H1 (cell line): Measurements from ENCODE around the gene FOXO1. TPM values are rescaled to one million over a fixed set of nuclear protein-coding genes. Genes with fewer than 3 reads are reported as not detected.
A peak's percentile ranks its signal among the peaks of the same experiment; 100 is the strongest.

ENCODE experiments used
- CTCF ChIA-PET: fragments of 300-600 bp; sonication (Branson Sonifier 250); formaldehyde crosslinking; loops from one replicate; lab custom pipeline; 2021; ENCODE audit not compliant: partially characterized antibody; lab: Charles Lee
- POLR2A ChIA-PET: fragments of 300-600 bp; sonication (Branson Sonifier 250); formaldehyde crosslinking; loops from one replicate; lab custom pipeline; 2021; ENCODE audit warnings: inconsistent platforms; ENCODE audit not compliant: partially characterized antibody; lab: Charles Lee
- DNase-seq, 2 experiments: peaks; one replicate each; pipeline versions ENCODE4 v3.0.0 to v3.0.0-alpha.2; 2010 to 2022; ENCODE audit warnings: low spot score in 2 of 2, low read depth in 1 of 2, mixed read lengths in 1 of 2
- FAIRE-seq: peaks from 2 replicates; lab custom pipeline; 2011; peaks lifted over from hg19 to GRCh38; lab: Jason Lieb, UNC
- H2AFZ ChIP-seq: 2 replicates; pipeline ENCODE4 v1.8.1; 2012; ENCODE audit warnings: low read length, inconsistent platforms
- H2AK5ac ChIP-seq: 2 replicates; pipeline ENCODE4 v1.6.1; 2013; ENCODE audit warnings: low read depth, low read length
- H2BK120ac ChIP-seq: replicated peaks from 2 replicates; pipeline ENCODE3; 2013; ENCODE audit warnings: low read depth, low read length, inconsistent platforms
- H2BK12ac ChIP-seq: 2 replicates; pipeline ENCODE4 v1.6.1; 2013; ENCODE audit warnings: low read depth, low read length
- H2BK15ac ChIP-seq: 2 replicates; pipeline ENCODE4 v1.6.1; 2013; ENCODE audit warnings: low read length
- H2BK20ac ChIP-seq: 2 replicates; pipeline ENCODE4 v1.6.1; 2013; ENCODE audit warnings: low read length
- H2BK5ac ChIP-seq: 2 replicates; pipeline ENCODE4 v1.6.1; 2013; ENCODE audit warnings: low read depth, low read length
- H3K14ac ChIP-seq: 2 replicates; pipeline ENCODE4 v1.6.1; 2013; ENCODE audit warnings: inconsistent platforms; ENCODE audit not compliant: insufficient read length
- H3K18ac ChIP-seq: 2 replicates; pipeline ENCODE4 v1.6.1; 2013; ENCODE audit warnings: low read length; ENCODE audit errors: extremely low read depth
- H3K23ac ChIP-seq: 2 replicates; pipeline ENCODE4 v1.6.1; 2013; ENCODE audit warnings: inconsistent platforms; ENCODE audit not compliant: insufficient read length
- H3K23me2 ChIP-seq: 2 replicates; pipeline ENCODE4 v1.6.1; 2013; ENCODE audit warnings: low read depth, low read length
- H3K27ac ChIP-seq: 2 replicates; pipeline ENCODE4 v1.6.1; 2011; ENCODE audit warnings: low read depth, low read length, inconsistent platforms
- H3K27me3 ChIP-seq, 4 experiments: replicated peaks in 1 of 4; 1 replicate in 1 of 4; 2 replicates in 3 of 4; pipeline versions ENCODE4 v1.6.1 to v1.8.1; 2011 to 2013; ENCODE audit warnings: low read length in 3 of 4, mild to moderate bottlenecking in 3 of 4, inconsistent platforms in 2 of 4, mixed read lengths in 2 of 4, moderate library complexity in 1 of 4; ENCODE audit not compliant: control insufficient read depth in 3 of 4, insufficient read depth in 3 of 4; ENCODE audit errors: extremely low read depth in 1 of 4
- H3K36me3 ChIP-seq, 4 experiments: 2 replicates each; pipeline versions ENCODE4 v1.6.1 to v1.8.1; 2011 to 2013; ENCODE audit warnings: mild to moderate bottlenecking in 4 of 4, low read length in 3 of 4, moderate library complexity in 2 of 4, control low read depth in 1 of 4, inconsistent platforms in 1 of 4; ENCODE audit not compliant: insufficient read depth in 4 of 4, control insufficient read depth in 2 of 4
- H3K4ac ChIP-seq: replicated peaks from 2 replicates; pipeline ENCODE3; 2013; ENCODE audit warnings: low read length, low read depth, mixed read lengths, inconsistent platforms; ENCODE audit not compliant: insufficient read length
- H3K4me1 ChIP-seq, 4 experiments: replicated peaks in 1 of 4; 1 replicate in 1 of 4; 2 replicates in 3 of 4; pipeline versions ENCODE4 v1.6.1 to v1.8.1; 2011 to 2013; ENCODE audit warnings: low read length in 3 of 4, inconsistent platforms in 2 of 4, mixed read lengths in 1 of 4; ENCODE audit not compliant: insufficient read depth in 4 of 4, control insufficient read depth in 3 of 4
- H3K4me2 ChIP-seq, 2 experiments: 2 replicates each; pipeline versions ENCODE4 v1.6.1 to v1.8.1; 2011 to 2013; ENCODE audit warnings: low read depth in 2 of 2, low read length in 2 of 2, control low read depth in 1 of 2, inconsistent platforms in 1 of 2, mild to moderate bottlenecking in 1 of 2; ENCODE audit not compliant: insufficient read depth in 1 of 2
- H3K4me3 ChIP-seq, 4 experiments: fragments of 200-600, 300-600 bp in 1 of 4; sonication (generic), shearing (Covaris generic), sonication (Bioruptor Twin) in 1 of 4; 2 replicates each; pipeline versions ENCODE4 v1.5.1 to v1.8.1; 2011 to 2016; ENCODE audit warnings: low read length in 4 of 4, low read depth in 3 of 4, control low read depth in 2 of 4, inconsistent platforms in 2 of 4, mild to moderate bottlenecking in 2 of 4, mixed read lengths in 1 of 4, moderate library complexity in 1 of 4; ENCODE audit not compliant: insufficient read depth in 2 of 4; ENCODE audit errors: extremely low read depth in 1 of 4
- H3K56ac ChIP-seq: replicated peaks from 2 replicates; pipeline ENCODE3; 2013; ENCODE audit warnings: low read depth, mild to moderate bottlenecking, mixed read lengths, low read length, inconsistent platforms; ENCODE audit not compliant: insufficient read length
- H3K79me1 ChIP-seq: 2 replicates; pipeline ENCODE4 v1.6.1; 2013; ENCODE audit warnings: low read depth, low read length, control low read depth
- H3K79me2 ChIP-seq, 2 experiments: 2 replicates each; pipeline versions ENCODE4 v1.6.1 to v1.8.1; 2012 to 2013; ENCODE audit warnings: low read length in 2 of 2, mild to moderate bottlenecking in 2 of 2, inconsistent platforms in 1 of 2; ENCODE audit not compliant: insufficient read depth in 2 of 2, control insufficient read depth in 1 of 2
- H3K9ac ChIP-seq, 4 experiments: replicated peaks in 1 of 4; 1 replicate in 1 of 4; 2 replicates in 3 of 4; pipeline versions ENCODE4 v1.6.1 to v1.8.1; 2011 to 2013; ENCODE audit warnings: low read depth in 3 of 4, low read length in 3 of 4, control low read depth in 2 of 4, mild to moderate bottlenecking in 2 of 4, moderate library complexity in 2 of 4, inconsistent platforms in 1 of 4; ENCODE audit errors: extremely low read depth in 1 of 4
- H3K9me3 ChIP-seq, 2 experiments: 2 replicates each; pipeline versions ENCODE4 v1.6.1 to v1.8.1; 2012 to 2013; ENCODE audit warnings: mild to moderate bottlenecking in 2 of 2, moderate library complexity in 2 of 2, control low read depth in 1 of 2, inconsistent platforms in 1 of 2, low read depth in 1 of 2, low read length in 1 of 2, mixed read lengths in 1 of 2; ENCODE audit not compliant: insufficient read depth in 2 of 2
- H4K20me1 ChIP-seq, 2 experiments: replicated peaks in 1 of 2; 2 replicates each; pipeline versions ENCODE3 to v1.8.1; 2011 to 2013; ENCODE audit warnings: inconsistent platforms in 2 of 2, low read length in 2 of 2, mild to moderate bottlenecking in 1 of 2; ENCODE audit not compliant: insufficient read depth in 2 of 2, control insufficient read depth in 1 of 2
- H4K5ac ChIP-seq: 2 replicates; pipeline ENCODE4 v1.6.1; 2013; ENCODE audit warnings: low read length, low read depth, mixed read lengths, inconsistent platforms; ENCODE audit not compliant: insufficient read length
- H4K8ac ChIP-seq: 2 replicates; pipeline ENCODE4 v1.8.0; 2013; ENCODE audit warnings: mild to moderate bottlenecking, moderate library complexity, low read length, inconsistent platforms; ENCODE audit not compliant: insufficient read depth; ENCODE audit errors: extremely low read depth
- H4K91ac ChIP-seq: replicated peaks from 2 replicates; pipeline ENCODE3; 2013; ENCODE audit warnings: low read length, mixed read lengths, inconsistent platforms; ENCODE audit not compliant: insufficient read length
- WGBS, 2 experiments: shearing (Covaris generic) in 1 of 2; methylation state at CpG; one replicate each; pipeline versions ENCODE4 v1.1.6 to v1.1.7; 2013 to 2015; ENCODE audit warnings: low lambda C conversion rate in 2 of 2, mixed read lengths in 2 of 2, inconsistent platforms in 1 of 2, low coverage in 1 of 2, missing lambda C conversion rate in 1 of 2; ENCODE audit not compliant: insufficient replicate concordance in 2 of 2, insufficient coverage in 1 of 2, insufficient read length in 1 of 2; ENCODE audit errors: extremely low coverage in 1 of 2, missing lambda C conversion rate in 1 of 2; 5-methylcytosine and 5-hydroxymethylcytosine counted together
- polyA plus RNA-seq, 7 experiments: library from polyadenylated mRNA; depleted of rRNA in 3 of 7; stranded (reverse) in 5 of 7; unstranded in 2 of 7; fragments of >200 nt in 5 of 7; fragments of 200-250 nt in 2 of 7; gene quantifications; 1 replicate in 5 of 7; 2 replicates in 1 of 7; 4 replicates in 1 of 7; pipeline versions ENCODE4 v1.2.1 to v1.2.3, GENCODE V29; 2011 to 2013; ENCODE audit warnings: missing spikeins in 2 of 7, mixed read lengths in 2 of 7
- total RNA-seq: library from RNA; stranded (reverse); fragmentation: NEBNext Ultra II Directional; extraction: Animal tissue kit (Norgen Biotek cat#: 25700); gene quantifications from 2 replicates; pipeline ENCODE4 v1.2.1, GENCODE V29; 2021

FOXO1 gene
- total and polyA plus RNA-seq, 2 of the 8 experiments (the other 6 are each of a cell fraction or from before 2014, with no cell fraction given): 35.3 to 56.9 TPM

DNA sequence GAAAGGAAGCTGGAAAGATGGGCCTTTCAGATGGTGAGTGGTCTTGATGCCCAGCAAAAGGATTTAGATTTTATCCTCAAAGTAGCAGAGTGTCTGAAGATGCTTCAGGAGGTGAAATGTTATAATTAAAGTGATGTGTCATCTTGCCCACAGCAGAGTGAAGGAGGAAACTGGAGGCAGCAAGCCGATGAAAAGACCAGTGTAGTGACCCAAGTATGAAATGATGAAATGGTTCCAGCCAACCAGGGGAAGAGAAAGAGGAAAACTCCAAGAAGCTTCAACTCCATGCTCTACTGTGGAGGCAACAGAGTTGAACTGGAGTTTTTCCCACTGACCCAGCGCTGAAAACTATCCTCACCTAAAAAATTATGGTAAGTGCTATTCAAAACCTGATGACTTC, 66.7 kb downstream of the FOXO1 start:
- H2AFZ ChIP-seq: no peak overlapping the region
- peak overlapping the region; percentile 3 to 6; a peak in 1 of 4 replicates for H3K4me2 ChIP-seq
- ChIA-PET CTCF (interaction anchor here (0.5 to 0.8 kb wide), 2 partner anchors 30 to 902 kb away, joined by 3 to 6 read pairs; no protein-coding TSS in a partner anchor), POLR2A (interaction anchor here (0.6 to 1.9 kb wide), 5 partner anchors 9 to 69 kb away, joined by 3 to 4 read pairs (median 3); no protein-coding TSS in a partner anchor)
- no peak overlapping the region for H3K56ac ChIP-seq
- H3K36me3 ChIP-seq: no peaks in the 10 kb centered on the region
- H3K79me2 ChIP-seq: peaks cover 27 to 100% of the 10 kb centered on the region in 2 experiments; a peak in 3 of 4 replicates
- no peak overlapping the region for H4K5ac ChIP-seq
- no peak overlapping the region for H3K14ac ChIP-seq
- no peak overlapping the region for H3K27ac ChIP-seq
- H2BK120ac ChIP-seq: no peak overlapping the region
- H2BK5ac ChIP-seq: no peak overlapping the region
- no peak overlapping the region for H3K4ac ChIP-seq
- H4K8ac ChIP-seq: no peak overlapping the region
- peaks cover 16% of the 10 kb centered on the region for H3K79me1 ChIP-seq
- H3K9ac ChIP-seq: no peak overlapping the region
- no peak overlapping the region for H3K18ac ChIP-seq
- H3K4me1 ChIP-seq: peaks cover 13 to 20% (median 14%) of the 10 kb centered on the region in 4 experiments
- peaks cover 25 to 45% of the 10 kb centered on the region in 2 experiments for H4K20me1 ChIP-seq
- H3K23me2 ChIP-seq: no peaks in the 10 kb centered on the region
- no peak overlapping the region for H2BK15ac ChIP-seq
- H4K91ac ChIP-seq: no peak overlapping the region
- no peak overlapping the region for H2BK20ac ChIP-seq
- no peak overlapping the region for H2BK12ac ChIP-seq
- no peaks in the 10 kb centered on the region for H3K9me3 ChIP-seq
- no peak overlapping the region; a peak in 1 of 8 replicates for H3K4me3 ChIP-seq
- no peak overlapping the region for H2AK5ac ChIP-seq
- FAIRE-seq (no peak), DNase-seq (no peak)
- 93% methylated on average over 2 of the region's 2 CpGs; no CpG with 5 or more reads in 1 of the 2 experiments for WGBS, 2 experiments
- no peaks in the 10 kb centered on the region for H3K27me3 ChIP-seq
- no peak overlapping the region for H3K23ac ChIP-seq
